Measurements from ENCODE around the gene MIGA1.

DNA sequence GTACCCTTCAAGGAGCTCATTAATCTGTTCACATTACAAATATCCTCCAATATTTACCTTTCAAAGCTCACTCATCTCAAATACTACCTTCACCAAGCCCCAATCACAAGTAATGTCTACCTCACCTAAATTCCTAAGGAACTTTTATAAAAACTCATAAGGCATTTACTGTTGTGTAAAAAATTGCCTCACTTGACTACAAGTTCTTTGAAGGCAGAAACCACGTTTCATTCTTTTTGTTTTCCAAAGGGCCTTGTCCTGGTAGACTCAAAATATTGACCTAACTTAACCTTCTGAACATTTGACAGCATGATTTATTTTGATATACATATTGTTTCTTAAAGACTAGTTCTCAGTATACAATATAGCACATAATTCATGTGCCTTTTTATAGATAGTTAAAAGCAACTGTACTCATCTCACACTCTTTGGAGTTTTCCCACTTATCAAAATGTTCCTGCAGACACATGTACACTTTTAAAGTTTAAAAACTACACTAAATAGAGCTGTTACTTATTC, 22.3 kb upstream of the MIGA1 start:
- TF ChIP-seq RCOR1 (IDR thresholded peaks at IDR 0.05; ENCODE audit: insufficient replicate concordance, low read length) (no peak), SMC3 (IDR thresholded peaks at IDR 0.05; ENCODE audit: low read depth, low read length) (no peak), CEBPB (IDR thresholded peaks at IDR 0.05; ENCODE audit: low read depth, low read length) (no peak), POLR2A (IDR thresholded peaks at IDR 0.05; ENCODE audit: low read depth, low read length) (no peak), MXI1 (IDR thresholded peaks at IDR 0.05; ENCODE audit: borderline replicate concordance, low read depth, low read length) (no peak)
- TF ChIP-seq, protein P1, sequence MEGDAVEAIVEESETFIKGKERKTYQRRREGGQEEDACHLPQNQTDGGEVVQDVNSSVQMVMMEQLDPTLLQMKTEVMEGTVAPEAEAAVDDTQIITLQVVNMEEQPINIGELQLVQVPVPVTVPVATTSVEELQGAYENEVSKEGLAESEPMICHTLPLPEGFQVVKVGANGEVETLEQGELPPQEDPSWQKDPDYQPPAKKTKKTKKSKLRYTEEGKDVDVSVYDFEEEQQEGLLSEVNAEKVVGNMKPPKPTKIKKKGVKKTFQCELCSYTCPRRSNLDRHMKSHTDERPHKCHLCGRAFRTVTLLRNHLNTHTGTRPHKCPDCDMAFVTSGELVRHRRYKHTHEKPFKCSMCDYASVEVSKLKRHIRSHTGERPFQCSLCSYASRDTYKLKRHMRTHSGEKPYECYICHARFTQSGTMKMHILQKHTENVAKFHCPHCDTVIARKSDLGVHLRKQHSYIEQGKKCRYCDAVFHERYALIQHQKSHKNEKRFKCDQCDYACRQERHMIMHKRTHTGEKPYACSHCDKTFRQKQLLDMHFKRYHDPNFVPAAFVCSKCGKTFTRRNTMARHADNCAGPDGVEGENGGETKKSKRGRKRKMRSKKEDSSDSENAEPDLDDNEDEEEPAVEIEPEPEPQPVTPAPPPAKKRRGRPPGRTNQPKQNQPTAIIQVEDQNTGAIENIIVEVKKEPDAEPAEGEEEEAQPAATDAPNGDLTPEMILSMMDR (conservative IDR thresholded peaks at IDR 0.05; ENCODE audit: low read depth, low read length), result no peak
- TF ChIP-seq, protein P2, sequence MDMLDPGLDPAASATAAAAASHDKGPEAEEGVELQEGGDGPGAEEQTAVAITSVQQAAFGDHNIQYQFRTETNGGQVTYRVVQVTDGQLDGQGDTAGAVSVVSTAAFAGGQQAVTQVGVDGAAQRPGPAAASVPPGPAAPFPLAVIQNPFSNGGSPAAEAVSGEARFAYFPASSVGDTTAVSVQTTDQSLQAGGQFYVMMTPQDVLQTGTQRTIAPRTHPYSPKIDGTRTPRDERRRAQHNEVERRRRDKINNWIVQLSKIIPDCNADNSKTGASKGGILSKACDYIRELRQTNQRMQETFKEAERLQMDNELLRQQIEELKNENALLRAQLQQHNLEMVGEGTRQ (IDR thresholded peaks at IDR 0.05; ENCODE audit: low read depth, low read length), result no peak

All from IMR-90 (cell line).